COR-L47 (cell line): ENCODE data around the gene FGF8.

Experiments used
- DNase-seq: peaks from one replicate; lab custom pipeline; 2025; lab: John Stamatoyannopoulos, UW

FGF8 gene

GRCh38 chr10:101781984-101782810 is 6.3 kb upstream of the FGF8 start:
- no peak for DNase-seq

GRCh38 chr10:101781655-101781983 is 5.7 kb upstream of the FGF8 start:
- DNase-seq = no peak

- DNase-seq = peak; percentile 8
Measured at GRCh38 chr10:101780818-101781654, 5.1 kb upstream of the FGF8 start.

- DNase-seq = no peak
Measured at GRCh38 chr10:101780187-101780817, 4.4 kb upstream of the FGF8 start.

GRCh38 chr10:101779544-101780186 is 3.8 kb upstream of the FGF8 start:
- peak; percentile 12 for DNase-seq

DNA sequence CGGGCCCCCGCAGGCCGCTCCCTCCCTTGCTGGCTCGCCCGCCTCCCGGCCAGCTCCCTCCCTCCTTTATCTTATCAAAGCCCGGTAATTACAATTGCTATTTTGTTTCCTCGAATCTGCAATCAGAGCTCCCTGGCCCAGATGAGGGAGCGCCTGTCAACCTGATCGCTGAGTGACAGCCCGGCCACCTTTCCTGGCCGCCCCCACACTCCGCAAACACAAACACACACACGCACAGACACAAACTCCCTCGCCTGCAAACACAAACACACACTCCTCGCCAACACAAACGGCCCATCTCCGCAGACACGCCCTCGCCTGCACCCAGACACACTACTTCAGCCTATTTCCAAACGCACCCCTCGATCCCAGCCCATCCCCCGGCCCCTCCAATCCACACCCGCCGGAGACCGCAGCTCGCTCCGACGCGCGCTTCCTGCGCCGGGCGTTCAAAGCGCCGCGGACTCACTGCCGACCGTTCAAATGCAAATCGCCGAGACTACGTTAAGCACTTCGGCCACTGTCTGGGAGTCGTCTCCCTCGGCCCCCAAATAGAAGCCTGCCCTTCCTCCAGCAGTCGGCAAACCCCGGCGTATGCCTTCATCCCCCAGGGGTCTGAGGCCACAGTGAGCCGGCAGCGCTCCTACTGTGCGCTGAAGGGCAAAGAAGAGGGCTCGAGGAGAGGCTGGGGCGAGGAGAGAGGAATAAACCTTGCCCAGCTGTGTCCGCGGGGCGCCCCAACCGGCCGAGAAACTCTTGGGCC is 3.0 kb upstream of the FGF8 start:
- DNase-seq = no peak

DNA sequence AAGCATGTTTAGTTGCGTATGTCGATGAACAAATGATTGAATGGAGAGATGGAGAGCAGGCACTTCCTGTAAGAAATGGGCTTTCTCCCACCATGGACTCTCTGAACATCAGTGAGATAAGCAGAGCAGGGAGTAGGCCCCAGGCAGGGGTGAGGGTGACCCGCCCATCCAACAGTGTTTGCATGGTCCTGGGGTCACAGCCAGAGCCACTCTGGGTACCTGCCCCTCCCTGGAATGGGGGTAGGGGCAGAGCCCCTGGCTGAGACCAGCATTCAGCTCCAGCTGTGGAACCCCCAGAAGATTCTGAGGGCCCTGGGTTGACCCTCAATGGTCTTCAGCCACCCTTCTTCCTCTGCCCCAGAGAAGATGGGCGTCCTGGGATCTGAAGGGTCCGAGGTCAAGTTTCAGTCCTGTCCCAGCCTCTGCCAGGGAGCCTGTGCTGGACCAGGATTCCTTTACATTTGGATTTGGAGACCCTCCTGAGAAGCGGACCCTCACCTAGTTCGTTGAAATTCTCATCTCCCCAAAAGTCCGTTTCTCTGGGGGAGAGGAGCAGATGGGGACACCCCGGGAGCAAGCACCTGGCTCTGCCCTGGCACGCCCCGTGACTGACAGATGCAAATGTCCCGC is 2.4 kb upstream of the FGF8 start:
- DNase-seq = no peak

GRCh38 chr10:101777619-101778145 is 1.8 kb upstream of the FGF8 start:
- DNase-seq = no peak

DNA sequence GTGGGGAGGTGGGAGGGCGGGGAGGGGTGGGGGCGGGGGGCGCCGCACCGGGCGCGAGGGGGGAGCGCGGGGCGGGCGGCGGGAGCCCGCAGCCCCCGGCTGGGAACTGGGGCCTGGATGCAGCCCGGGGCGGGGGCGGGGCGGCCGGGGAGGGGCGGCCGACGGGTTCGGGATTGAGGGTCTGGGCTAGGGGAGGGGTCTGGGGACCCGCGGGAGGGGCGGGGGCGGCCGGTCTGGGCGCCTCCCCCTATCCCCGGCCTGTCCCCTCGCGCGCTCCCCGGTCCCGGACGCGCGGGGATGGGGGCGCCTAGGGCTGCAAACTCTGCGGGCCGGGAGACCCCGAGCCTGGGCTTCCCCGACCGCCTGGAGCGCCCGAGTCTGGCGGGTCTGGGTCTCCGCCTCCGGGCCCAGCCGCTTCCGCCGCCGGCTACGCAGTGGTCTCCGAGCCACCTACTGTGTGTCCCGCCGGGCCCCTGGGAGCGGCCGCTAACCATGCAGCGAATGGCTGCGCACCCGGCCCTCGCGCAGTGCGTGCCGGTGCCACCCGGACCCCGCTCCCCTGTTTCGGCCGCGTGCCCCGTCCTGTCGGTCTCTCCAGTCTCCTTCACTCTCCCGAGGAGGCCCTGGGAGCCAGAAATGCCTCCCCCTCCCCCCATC is 375 bp upstream of the FGF8 start:
- DNase-seq = no peak

DNA sequence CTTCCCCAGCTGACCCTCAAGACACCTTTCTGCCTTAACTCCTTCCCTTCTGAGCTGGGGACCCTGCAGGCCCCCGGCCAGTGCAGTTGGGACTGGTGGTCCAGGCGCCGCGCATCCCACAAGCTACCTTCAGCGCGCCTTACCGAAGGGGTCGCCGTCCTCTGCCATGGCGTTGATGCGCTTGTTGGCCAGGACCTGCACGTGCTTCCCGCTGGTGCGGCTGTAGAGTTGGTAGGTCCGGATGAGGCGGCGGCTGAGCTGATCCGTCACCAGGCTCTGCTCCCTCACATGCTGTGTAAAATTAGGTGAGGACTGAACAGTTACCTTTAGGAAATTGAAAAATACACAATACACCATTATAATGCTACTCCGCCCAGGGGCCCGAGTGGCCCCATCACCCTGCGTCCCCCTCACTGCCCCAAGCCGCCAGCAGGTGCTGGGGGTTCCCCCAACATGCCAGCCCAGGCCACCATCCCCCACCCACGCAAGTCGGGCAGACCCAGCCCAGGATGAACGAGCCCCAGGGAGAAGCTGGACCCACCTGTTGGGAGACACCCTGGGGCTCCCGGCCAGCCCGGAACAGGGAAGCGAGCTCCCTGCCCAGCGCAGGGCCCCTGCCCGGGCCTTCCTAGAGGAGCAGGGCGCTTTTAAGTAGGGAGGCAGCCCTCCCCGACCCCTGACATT is 1.2 kb downstream of the FGF8 start:
- no peak for DNase-seq

DNA sequence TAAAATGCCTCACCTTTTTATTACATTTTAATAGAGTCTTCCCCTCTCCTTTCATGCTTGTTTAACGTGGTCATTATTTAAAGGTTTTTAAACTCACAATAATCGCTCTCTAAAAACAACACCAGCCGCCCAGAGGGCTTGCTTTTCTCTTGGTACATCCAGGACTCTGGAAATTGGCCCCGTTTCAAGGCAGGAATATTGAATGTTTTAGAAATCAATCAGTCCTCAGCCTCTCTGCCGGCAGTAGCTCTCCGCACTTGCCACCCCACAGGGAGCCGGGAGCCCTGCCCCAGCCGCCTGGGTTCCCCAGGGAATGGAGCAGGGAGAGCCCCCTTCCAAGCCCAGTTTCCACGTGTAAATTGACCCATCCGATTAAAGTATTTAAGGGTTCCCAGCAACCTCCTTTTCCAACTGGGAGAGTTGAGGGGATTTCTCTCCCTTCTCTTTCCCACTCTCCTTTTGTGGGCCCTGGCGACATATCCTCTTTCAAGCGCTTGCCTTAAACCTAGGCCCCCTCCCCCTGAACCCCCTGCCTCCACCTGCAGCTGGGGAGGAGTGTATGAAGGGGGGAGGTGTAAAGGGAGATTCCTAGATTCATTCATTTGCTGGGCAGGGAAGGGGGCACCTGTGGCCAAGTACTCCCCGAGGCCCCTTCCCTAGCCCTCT is 1.9 kb downstream of the FGF8 start:
- no peak for DNase-seq

- no peak for DNase-seq
Measured at GRCh38 chr10:101772895-101773761, 2.8 kb downstream of the FGF8 start.

DNA sequence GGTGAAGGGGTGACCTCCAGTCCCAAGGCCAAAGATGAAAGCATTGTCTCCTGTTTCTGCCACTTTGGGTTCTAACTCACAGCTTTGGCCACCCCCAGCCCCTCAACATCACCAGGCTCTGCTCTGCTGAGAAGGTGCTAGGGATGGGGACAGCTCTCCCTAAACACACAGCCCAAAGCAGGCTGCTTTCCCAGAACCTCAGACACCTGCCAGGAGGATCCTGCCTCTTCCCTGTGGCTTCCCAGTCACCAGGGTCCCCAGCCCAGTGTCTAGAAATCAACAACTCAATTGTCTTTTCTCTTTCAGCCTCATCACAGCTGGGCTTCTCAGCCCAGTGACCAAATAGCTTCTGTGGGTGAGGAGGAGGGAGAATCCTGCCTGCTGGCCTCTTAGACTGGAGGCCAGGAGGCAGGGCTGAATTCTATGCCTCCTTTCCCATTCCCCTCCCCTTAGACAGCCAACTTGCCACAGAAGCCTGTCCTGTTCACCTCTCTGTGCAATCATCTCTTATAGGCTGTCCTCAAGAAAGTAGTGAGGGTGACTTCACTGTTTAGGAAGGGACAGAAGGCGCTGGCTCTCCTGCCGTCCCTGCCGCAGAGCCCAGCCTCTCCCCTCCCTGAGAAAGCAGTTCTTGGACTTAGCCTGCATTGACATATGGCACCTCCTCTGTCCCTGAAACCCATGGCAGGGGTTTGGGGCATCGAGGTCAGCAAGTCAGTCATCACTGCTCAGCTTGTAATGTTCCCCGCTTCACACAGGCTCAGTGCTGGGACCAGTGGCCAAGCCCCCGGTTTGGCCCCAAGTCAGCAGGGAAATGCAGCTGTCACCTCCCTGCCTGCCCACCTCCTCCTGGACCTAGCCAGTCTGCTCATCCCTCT is 3.7 kb downstream of the FGF8 start:
- no peak for DNase-seq

- DNase-seq = no peak
Measured at GRCh38 chr10:101771380-101771779, 4.5 kb downstream of the FGF8 start.

DNA sequence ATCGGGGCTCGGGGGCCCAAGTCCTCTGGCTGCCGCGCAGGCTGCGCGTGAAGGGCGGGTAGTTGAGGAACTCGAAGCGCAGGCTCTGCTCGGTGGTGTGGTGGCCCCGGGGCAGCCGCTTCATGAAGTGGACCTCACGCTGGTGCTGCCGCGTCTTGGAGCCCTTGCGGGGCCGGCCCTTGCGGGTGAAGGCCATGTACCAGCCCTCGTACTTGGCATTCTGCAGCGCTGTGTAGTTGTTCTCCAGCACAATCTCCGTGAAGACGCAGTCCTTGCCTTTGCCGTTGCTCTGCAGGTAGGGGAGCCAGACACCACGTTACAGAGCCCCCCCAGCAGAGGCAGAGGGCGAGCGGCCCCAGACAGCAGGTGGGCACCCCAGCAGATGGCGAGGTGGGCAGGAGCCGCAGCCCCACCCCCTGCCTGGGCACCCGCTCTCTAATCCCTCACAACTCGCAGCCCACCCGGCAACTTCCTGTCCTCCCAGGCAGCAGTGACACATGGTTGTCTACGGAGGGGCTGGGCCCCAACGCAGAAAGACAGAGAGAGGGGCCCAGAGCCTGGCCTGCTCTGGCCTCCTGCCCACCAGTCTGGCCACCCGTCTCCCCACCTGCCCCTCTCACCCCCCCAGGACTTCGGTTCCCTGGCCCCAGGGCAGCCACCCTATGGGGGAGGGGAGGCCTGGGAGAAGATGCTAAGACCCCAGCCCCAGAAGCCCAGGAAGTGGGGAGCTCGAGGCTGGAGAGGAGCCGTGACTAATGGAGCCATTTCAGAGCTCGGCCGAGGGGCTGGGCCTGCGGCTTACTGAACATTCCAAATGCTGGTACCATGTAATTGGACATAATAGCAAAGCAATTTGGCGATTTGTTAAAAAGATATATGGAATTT is 5.3 kb downstream of the FGF8 start:
- DNase-seq = no peak

- DNase-seq = no peak
Measured at GRCh38 chr10:101769541-101770180, 6.3 kb downstream of the FGF8 start.
